Hypothalamus (tissue), 51 donors: ENCODE measurements around the gene MTFR1L.
A peak's percentile ranks its signal among the peaks of the same experiment; 100 is the strongest.

Experiments
- DNase-seq, 51 donors: peaks; one replicate each; lab custom pipeline; 2025; lab: John Stamatoyannopoulos, UW

Gene MTFR1L

DNA sequence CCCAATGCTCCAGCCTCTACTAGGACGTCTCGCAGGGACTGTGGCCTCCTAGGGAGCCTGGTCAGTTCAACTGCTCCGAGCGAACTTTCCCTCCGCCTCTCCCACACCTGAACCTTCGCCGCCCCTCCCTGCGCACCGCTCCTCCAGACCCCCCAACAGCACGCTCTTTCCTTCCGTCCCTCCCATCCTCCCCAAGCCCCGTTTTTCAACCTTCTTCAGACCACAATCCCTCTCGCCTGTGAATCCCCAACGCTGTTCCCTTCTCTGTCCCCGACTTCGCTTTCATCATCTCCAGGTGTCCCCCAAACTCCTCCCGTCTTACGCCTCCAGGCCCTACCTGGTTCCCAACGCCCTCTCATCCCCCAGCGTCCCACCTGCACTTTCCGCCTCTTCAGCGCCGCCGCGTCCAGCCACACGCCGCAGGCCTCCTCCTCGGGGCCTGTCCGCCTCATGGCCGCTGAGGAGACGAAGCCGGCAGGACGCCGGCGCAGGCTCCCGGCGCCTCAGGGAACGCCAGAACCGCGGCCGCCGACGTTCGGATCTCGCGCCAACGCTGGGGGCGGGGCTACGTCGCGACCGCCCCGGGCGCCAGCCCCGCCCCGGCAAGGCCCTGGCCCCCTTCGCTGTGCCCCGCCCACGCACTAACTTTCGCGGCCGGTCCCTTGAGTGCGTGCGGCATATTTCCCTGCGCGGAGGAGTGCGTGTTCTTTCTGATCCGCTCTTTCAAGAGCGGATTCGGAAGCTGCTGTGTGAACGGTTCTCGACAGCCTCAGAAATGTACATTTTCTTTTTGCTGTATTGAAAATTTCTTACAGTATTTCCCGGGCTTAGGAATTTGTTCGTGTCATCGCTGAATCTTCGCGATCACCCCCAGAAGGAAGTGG is 39.4 kb downstream of the MTFR1L start, which contains the start of gene AUNIP:
Gene AUNIP (minus strand): TSS at position 552 of the 884 bp plus-strand sequence. CDS start 100 bp downstream, at position 452.
- peak in 45 of 51 donors; percentile 15 to 75 (median 53) for DNase-seq

DNA sequence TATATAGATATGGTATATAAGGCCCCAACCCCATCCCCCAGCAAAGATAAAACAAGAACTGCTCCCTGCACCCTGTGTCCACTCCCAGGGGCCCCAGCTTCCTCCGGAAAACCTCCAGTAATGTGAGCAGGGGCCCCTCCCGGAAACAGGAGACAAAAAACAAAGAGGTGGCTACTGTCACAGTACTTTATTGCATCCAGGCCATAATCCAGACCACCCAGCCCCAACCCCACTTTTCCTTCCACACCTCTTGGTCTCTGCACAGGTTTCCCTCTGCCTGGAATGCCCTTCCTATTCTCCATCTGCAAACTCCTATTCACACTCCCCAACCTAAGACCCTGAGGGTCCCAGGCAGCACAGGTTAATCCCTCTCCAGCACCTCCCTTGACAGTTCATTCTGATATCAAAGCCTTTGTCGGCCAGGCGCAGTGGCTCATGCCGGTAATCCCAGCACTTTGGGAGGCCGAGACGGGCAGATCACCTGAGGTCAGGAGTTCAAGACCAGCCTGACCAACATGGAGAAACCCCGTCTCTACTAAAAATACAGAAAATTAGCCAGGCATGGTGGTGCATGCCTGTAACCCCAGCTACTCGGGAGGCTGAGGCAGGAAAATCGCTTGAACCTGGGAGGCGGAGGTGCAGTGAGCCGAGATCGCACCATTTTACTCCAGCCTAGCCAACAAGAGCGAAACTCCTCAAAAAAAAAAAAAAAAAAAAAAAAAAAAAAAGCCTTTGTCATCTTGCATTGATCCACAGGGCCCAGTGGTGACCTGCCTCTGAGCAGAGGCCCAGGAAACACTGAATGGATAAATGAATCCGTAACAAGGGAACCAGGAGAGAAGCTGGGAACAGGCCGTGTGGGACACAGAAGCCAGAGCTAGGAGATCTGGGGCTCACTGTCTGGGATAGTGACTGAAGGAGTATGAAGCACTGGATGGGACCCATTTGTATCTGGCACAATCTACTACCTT is 41.8 kb downstream of the MTFR1L start:
- peak in 1 of 51 donors; percentile 14 for DNase-seq

DNA sequence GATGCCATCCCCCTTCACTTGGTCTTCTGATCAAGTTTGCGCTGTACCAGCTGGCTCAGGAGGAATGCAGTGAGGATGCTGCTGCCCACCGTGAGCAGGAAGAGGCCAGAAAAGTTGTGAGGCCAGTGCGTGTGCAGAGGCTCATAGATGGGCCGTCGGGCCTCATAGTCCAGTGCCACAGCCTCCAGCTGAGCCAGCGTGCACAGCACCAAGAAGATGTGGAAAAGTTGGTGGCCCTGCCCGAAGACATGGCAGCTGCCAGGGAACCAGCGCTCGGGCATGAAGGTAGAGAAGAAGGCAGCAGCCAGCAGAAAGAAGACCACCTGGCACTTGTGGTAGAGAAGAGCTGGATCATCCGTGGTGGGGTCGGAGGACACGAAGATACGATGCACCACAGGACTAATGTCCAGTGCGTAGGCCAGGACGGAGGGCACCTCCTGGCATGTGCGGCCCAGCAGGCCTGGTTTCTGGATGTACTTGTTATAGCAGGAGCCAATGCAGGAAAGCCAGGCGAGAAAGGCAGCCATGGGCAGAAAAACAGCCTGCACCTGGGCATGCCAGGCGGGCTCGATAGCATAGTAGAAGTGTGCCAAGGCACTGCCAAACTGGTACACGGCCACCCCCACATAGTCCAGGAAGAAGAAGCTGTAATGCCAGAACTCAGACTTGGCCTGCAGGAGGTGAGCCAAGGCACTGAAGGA is 43.2 kb downstream of the MTFR1L start:
- DNase-seq: no peak

DNA sequence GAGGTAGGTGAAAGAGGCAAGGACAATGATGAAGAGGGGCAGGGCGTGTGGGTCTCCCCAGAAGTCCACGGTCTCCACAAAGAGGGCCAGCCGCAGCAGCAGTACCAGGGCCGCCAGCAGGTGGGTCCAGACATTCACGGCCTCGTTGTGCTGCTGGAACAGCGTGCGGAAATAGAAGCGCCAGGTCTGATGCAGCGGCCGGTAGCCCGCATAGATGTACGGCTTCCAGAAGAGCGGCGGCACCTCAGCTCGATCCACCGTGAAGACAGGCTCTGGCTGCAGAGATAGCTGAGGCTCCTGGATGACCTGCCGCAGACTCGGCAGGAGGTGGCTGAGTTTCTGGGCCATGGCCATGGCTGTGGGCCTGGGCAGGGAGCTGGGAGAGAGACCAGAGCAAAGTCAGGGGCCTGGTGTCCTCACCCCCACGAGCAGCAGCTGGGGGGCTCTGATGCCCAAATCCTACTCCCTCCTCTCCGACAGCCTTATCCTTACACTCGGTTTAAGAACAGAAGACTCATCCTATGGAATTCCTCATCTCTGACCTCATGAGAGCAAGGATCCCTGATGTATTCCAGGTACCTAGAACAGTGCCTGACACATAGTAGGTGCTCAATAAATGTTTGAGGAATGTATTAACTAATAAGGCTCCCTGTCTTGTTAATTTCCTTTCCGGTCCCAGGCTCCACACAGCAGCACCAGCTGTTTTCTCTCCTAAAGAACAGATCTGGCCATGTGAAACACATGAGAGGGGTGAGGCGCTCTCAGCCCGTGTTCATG is 43.9 kb downstream of the MTFR1L start:
- no peak for DNase-seq

DNA sequence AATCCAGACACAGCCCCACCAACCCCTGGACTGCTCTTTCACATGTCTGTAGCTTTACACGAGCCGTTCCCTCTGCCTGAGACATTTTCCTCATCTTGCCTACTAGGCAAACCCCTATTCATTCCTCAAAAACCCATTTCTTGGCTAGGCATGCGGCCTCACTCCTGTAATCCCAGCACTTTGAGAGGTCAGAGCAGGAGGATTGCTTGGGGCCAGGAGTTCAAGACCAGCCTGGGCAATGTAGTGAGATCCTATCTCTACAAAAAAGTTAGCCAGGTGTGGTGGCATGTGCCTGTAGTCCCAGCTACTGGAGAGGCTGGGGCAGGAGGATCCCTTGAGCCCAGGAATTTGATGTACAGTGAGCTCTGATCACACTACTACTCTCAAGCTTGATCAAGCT is 44.7 kb downstream of the MTFR1L start:
- no peak for DNase-seq

DNA sequence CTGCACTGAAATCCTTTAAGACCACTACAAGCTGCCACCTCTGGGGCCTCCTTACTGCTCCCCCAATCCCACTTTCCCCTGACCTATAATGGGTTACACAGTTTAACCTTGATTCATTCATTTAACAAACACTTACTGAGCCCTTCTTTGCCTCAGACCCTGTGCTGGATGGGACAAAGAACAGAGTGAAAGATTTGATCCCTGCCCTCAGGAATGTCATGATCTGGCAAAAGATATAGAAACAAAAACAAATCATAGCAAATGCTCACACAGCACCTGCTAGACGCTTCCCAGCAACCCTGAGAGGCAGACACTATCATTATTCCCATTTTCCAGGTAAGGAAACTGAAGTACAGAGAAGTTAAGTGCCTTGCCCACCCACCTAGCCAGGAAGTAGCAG is 46.5 kb downstream of the MTFR1L start:
- DNase-seq: no peak

DNA sequence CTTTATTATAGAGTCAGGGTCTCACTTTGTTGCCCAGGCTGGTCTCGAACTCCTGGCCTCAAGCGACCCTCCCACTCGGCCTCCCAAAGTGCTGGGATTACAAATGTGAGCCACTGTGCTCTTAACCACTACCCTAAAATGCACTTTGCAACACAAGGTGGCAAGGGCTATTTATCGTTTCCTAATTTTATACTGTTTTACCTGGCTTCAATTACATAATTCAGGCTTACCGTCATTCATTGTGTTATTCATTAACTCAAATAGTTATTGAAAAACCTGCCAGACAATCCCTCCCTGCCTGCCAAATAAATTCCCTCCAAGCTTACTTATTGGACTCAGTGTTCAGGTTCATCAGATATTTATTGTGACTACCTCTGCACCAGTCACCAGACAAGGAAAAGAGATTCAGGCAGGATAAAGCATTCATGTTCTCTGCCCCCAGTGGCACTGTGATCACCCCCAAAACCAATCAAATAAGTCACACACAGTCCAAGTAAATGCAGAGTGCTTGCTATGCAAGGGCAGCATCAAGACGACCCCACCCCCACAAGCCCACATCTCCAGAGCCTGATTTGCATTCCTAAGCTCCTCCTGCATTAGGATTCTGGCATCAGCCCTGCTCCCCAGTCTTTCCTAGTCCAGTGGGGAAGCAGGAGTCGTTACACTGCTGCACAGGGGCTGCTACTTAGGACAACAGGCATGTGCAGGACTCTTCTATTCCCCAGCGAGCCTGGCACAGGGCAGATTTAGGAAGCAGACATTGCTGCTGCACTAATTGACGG is 47.6 kb downstream of the MTFR1L start:
- no peak for DNase-seq

DNA sequence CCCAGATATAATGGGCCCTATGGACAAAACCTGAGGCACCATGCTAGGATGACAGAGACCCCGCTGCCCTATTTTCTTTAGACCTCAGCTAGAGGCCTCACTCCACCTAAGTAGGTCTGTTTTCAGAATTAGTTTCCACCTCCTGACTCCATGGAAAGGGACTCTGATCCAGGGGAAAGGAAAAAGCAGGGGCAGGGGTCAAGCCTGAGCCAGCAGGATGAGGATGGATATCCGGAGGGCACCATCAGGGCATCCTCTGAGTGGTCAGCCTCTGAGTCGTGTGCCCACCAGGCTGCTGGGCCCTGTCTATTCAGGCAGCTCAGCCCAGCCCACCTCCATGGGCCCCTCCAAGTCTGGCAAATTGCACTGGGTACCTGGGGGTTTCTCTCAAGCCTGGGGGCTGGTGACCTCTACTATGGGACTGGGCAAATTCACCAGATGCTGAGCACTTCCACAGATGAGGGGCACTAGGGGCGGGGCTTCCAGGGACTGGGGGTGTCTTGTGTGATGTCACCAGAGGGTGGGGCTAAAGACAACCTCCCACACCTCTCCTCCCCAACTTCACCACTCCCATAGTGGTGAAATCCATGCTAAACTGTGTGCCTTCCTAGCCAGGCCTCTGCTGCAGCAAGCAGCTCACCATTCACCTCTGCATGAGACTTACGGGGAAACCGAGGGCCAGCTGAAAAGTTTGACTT is 50.3 kb downstream of the MTFR1L start:
- no peak for DNase-seq

DNA sequence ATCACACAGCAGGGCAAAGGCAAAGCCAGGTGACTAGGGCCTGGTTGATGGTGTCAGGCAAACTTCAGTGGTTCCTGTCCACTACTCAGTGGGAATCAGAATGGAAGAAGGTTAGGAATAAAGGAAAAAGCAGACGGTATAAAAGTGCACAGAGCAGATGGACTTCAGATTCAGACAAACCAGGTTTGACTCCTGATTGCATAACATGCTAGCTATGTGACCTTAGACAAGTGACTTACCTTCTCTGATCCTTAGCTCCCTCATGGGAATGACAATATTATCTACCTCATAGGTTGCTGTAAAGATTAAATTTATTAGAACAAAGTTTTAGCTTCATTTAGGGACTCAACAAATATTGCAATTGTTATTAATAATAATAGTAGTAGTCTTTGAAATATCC is 50.9 kb downstream of the MTFR1L start:
- no peak for DNase-seq

DNA sequence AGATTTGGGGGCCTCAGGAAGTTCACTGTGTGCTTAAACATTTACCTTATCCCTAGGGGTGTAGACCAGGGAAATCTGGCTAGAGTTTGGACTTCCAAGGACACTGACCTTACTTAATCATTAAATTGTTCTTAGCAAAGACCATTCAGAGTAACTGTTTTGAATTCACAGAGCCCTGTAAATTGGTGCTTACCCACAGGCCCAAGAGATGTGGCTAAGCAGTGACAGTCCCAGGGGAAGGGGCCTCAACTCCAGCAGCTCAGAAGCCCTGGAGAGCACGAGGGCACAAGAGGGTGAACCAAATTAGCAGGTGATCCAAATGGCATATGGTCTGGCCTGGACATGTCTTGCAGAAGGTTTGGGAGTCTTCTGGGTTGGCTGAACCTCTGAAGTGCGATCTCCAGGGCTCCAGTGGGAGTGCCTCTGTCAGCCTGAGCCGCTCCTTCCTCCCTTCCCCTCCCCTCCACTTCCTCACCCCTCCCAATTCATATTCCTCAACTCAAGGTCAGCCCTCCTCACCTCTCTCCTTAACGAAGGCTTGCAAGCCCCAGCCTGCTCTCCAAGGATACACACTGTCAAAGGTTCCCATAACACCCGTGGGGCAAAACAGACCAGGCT is 51.4 kb downstream of the MTFR1L start:
- no peak for DNase-seq

DNA sequence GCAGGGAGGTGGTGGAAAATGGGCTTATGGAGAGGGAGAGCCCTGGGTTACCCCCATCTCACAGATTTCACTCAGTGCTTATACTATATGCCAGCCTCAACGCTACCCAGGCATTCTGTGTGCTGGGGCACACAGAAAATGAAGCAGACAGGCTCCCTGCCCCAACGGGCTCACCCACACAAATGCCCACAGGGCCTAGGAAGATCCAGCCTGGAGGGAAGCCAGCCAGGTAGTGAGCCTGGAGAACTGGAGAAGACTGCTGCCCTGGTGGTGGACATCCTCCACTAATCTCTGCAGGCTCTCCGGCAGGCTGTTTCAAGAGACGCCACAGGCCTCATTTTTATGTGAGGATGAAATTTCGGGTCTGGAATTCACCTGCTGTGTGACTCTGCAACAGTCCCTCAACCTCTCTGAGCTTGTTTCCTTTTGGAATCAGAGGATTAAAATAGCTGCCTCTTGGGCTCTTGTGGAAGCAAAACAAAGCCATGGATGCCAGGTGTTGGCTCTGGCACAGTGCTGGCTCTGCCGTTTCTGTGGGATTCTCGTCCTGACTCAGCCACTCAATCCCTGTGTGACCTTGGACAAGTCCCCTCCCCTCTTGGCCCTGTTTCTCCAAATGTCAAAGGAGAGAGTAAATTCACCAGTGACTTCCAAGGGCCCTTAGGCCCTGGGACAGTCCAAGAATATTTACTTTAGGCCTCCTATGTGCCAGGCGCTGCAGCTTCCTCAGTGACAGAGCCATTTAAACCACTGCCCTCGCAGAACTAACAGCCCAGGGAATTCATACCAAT is 52.1 kb downstream of the MTFR1L start:
- no peak for DNase-seq

DNA sequence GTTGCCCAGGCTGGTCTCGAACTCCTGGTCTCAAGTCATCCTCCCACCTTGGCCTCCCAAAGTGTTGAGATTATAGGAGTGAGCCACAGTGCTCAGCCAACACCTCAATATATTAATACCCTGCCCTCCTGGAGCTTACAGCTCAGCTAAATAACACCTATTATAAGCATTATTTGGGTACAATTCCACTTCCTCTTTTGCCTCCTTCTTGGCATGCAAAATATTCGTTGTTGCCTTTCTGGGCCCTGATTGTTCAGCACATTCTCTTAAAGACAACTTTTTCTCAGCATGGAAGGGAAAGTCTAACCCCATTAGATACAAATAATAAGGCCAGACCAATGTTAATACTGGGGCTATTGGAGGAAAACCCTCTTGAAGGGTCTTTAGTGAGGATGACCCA is 53.0 kb downstream of the MTFR1L start:
- no peak for DNase-seq

DNA sequence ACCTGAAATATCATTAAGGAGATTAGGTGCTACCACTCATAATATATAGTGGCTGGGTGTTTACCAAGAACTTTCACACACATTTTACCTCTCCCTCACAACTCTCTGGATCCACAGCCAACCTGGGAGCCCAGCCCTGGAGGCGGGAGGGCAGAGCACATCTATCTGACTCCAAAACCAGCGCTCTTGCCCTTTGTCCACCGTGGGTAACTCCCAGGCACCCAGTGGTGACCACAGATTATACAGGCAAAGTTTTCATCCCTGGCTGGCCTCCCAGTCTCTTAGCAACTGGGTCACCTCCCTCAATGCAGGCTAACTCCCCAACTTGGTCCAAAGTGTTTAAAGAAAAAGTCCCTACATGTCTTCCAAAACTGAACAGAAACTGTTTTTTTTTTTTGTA is 53.4 kb downstream of the MTFR1L start:
- peak in 5 of 51 donors; percentile 8 to 18 (median 15) for DNase-seq

DNA sequence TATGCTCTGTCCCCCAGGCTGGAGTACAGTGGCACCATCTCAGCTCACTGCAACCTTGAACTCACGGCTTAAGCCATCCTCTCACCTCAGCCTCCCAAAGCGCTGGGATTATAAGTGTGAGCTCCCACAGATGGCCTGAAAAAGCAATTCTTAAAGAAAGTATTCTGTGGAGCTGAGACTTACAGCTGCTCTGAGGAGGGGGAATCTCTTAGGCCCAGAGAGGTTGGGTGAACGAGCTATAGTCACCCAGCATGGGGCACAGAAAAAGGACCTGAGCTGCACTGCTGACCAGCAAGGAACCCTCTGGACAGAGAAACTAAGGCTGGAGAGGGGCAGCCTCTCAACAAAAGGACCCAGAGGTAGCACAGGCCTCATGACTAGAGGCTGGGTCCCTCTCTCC is 54.5 kb downstream of the MTFR1L start:
- DNase-seq: no peak

DNA sequence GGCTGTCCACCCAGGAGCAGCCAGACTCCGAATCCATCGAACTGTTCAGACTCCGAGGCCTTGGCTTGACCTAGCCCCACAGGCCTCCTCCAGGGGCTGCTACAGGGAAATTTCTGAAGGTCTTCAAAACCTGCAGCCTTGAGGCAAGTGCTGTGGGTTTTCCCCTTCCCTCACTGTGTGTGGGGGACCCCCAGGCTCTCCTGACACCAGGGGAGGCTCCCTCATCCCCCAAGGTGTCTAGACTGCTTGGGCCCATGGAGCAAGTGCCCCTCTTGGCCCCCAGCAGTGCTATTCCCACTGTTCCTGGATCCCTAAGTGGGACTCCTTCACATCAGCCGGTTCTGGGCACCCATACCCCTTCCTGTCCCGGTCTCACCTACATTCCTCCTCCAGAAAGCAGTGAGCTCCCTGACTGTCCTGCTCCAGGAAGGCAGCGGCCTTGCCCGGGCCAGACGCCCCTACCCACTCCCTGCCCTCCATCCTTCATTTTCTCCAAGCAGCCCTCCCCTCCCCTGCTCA is 54.9 kb downstream of the MTFR1L start:
- no peak for DNase-seq

DNA sequence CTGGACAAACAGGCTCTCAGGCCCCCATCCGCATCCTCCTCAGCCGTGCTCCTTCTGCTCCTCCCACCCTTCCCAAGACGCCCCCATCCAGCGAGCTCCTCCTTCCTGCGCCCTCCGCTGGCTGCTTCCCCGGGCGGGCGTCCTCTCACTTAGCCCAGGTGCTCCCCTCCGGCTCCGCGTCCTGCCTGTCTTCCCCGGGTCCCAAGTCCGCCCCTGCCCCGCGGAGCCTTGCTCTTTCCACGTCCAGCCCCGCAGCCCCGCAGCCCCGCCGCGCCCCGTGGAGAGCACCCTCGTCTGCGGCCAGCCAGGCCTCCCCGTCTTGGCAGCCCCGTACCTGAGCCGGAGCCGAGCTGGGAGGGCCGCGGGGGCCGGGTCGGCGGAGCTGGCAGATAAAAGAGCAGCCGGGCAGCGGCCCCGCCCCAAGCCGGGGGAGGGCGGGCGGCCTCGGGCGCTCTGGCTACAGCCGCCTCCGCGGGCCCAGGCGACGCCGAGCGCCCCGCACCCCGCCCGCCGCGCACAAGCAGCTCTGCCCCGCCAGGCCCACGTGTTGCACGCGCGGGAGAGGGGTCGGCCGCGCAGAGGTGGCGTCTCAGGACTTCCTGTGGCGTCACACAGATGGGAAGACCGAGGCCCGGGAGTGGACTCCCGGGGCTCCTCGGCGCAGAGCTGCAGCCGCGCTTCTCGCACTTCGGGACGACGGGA is 55.6 kb downstream of the MTFR1L start, which contains the start of gene PAQR7:
Gene PAQR7 (minus strand): TSS at position 555 of the 702 bp plus-strand sequence. CDS start 11,869 bp downstream, outside the sequence.
- DNase-seq: peak in 49 of 51 donors; percentile 31 to 89 (median 71)
